GM12892 (cell line): Measurements from ENCODE around the gene AVEN.

Experiments used
- POLR2A ChIP-seq: IDR thresholded peaks from 2 replicates; pipeline ENCODE4 v1.6.1; 2011; ENCODE audit warnings: low read depth, low read length, control low read depth
- POLR2AphosphoS5 ChIP-seq: IDR thresholded peaks from 2 replicates; pipeline ENCODE4 v1.6.1; 2011; ENCODE audit warnings: low read depth, low read length, control low read depth
- TAF1 ChIP-seq: IDR thresholded peaks from 2 replicates; pipeline ENCODE4 v1.6.1; 2011; ENCODE audit warnings: low read depth, mild to moderate bottlenecking, control low read depth, low read length, borderline replicate concordance

GRCh38 chr15:33910741-33911140, 128.3 kb downstream of the AVEN start:
- TF ChIP-seq POLR2A = no peak
- TF ChIP-seq POLR2AphosphoS5 = no peak
- TF ChIP-seq TAF1 = no peak
